SK-N-SH (cell line): ENCODE measurements around the gene C1orf50. TPM values are rescaled to one million over a fixed set of nuclear protein-coding genes. Genes with fewer than 3 reads are reported as not detected.
A peak's percentile ranks its signal among the peaks of the same experiment; 100 is the strongest.

Source experiments
- CTCF ChIA-PET: fragments of 300-600, 350-600 bp; formaldehyde crosslinking; extraction: SDS; loops from one replicate; lab custom pipeline; 2021; lab: Yijun Ruan, JAX
- POLR2A ChIA-PET: fragments of 350-600 bp; sonication (Branson Sonifier 250); formaldehyde crosslinking; extraction: SDS; loops from one replicate; lab custom pipeline; 2020; ENCODE audit warnings: antibody characterized with exemption, inconsistent platforms; lab: Yijun Ruan, JAX
- DNase-seq: peaks from one replicate; pipeline ENCODE4 v3.0.0; 2012
- H2AFZ ChIP-seq: fragments of 200-600 bp; sonication (generic); 2 replicates; pipeline ENCODE4 v1.8.1; 2016; ENCODE audit warnings: antibody characterized with exemption, mild to moderate bottlenecking, low read depth
- H3F3A ChIP-seq: fragments of 200-600 bp; sonication (generic); replicated peaks from 2 replicates; pipeline ENCODE3; 2016; ENCODE audit warnings: antibody characterized with exemption, mild to moderate bottlenecking; ENCODE audit not compliant: insufficient read depth
- H3K27ac ChIP-seq, 2 experiments: fragments of 200-500 bp in 1 of 2; fragments of 200-600 bp in 1 of 2; sonication (Bioruptor generic) in 1 of 2; sonication (generic), shearing (Covaris generic) in 1 of 2; 2 replicates each; pipeline versions ENCODE4 v1.5.1 to v1.6.1; 2014 to 2016; ENCODE audit warnings: low read depth in 2 of 2, inconsistent platforms in 1 of 2, low read length in 1 of 2, mild to moderate bottlenecking in 1 of 2, mixed read lengths in 1 of 2
- H3K27me3 ChIP-seq: fragments of 200-600 bp; sonication (generic), shearing (Covaris generic); 2 replicates; pipeline ENCODE4 v1.6.1; 2016; ENCODE audit warnings: mixed run types; ENCODE audit not compliant: insufficient read depth
- H3K36me3 ChIP-seq, 2 experiments: fragments of 200-500 bp in 1 of 2; fragments of 200-600 bp in 1 of 2; sonication (Bioruptor generic) in 1 of 2; sonication (generic) in 1 of 2; replicated peaks in 1 of 2; 2 replicates each; pipeline versions ENCODE3 to v1.5.1; 2014 to 2016; ENCODE audit warnings: low read length in 1 of 2, mild to moderate bottlenecking in 1 of 2; ENCODE audit not compliant: insufficient read depth in 2 of 2, control insufficient read depth in 1 of 2
- H3K4me1 ChIP-seq, 2 experiments: fragments of 200-500 bp in 1 of 2; fragments of 200-600 bp in 1 of 2; sonication (Bioruptor generic) in 1 of 2; sonication (generic), shearing (Covaris generic) in 1 of 2; 2 replicates each; pipeline versions ENCODE4 v1.5.1 to v1.6.1; 2014 to 2016; ENCODE audit warnings: low read depth in 1 of 2, low read length in 1 of 2, mixed run types in 1 of 2; ENCODE audit not compliant: insufficient read depth in 2 of 2, control insufficient read depth in 1 of 2
- H3K4me2 ChIP-seq: fragments of 200-600 bp; sonication (generic), shearing (Covaris generic); 2 replicates; pipeline ENCODE4 v1.6.1; 2017; ENCODE audit warnings: mixed run types
- H3K4me3 ChIP-seq, 2 experiments: fragments of 200-500 bp in 1 of 2; fragments of 200-600 bp in 1 of 2; sonication (Bioruptor generic) in 1 of 2; sonication (generic), shearing (Covaris generic) in 1 of 2; 2 replicates each; pipeline versions ENCODE4 v1.5.1 to v1.8.1; 2014 to 2016; ENCODE audit warnings: low read depth in 2 of 2, inconsistent platforms in 1 of 2, low read length in 1 of 2, mild to moderate bottlenecking in 1 of 2, mixed read lengths in 1 of 2, moderate library complexity in 1 of 2
- H3K79me2 ChIP-seq: fragments of 200-600 bp; sonication (generic); 2 replicates; pipeline ENCODE4 v1.8.1; 2017; ENCODE audit warnings: mild to moderate bottlenecking; ENCODE audit not compliant: insufficient read depth
- H3K9ac ChIP-seq: fragments of 200-600 bp; sonication (generic); 2 replicates; pipeline ENCODE4 v1.6.1; 2017; ENCODE audit warnings: mixed run types
- H3K9me2 ChIP-seq: fragments of 200-600 bp; sonication (generic); 2 replicates; pipeline ENCODE4 v1.6.1; 2017; ENCODE audit warnings: mixed run types
- H3K9me3 ChIP-seq: fragments of 200-600 bp; sonication (generic); 2 replicates; pipeline ENCODE4 v1.6.1; 2017; ENCODE audit warnings: mixed run types, mild to moderate bottlenecking, moderate library complexity
- H4K20me1 ChIP-seq: fragments of 200-600 bp; sonication (generic); 2 replicates; pipeline ENCODE4 v1.6.1; 2017; ENCODE audit warnings: mild to moderate bottlenecking, mixed run types; ENCODE audit not compliant: insufficient read depth
- CHD2 ChIP-seq: fragments of 150-350 bp; IDR thresholded peaks from 2 replicates; pipeline ENCODE4 v1.6.1; 2018; ENCODE audit warnings: low read length; ENCODE audit not compliant: partially characterized antibody
- CTCF ChIP-seq: fragments of 200-600 bp; sonication (generic); IDR thresholded peaks from 2 replicates; pipeline ENCODE4 v1.6.1; 2017; ENCODE audit warnings: antibody characterized with exemption, mild to moderate bottlenecking, moderate library complexity
- ELF1 ChIP-seq: IDR thresholded peaks from 2 replicates; pipeline ENCODE4 v1.4.0; 2012
- FOSL2 ChIP-seq: IDR thresholded peaks from 2 replicates; pipeline ENCODE4 v1.4.0; 2012; ENCODE audit warnings: low read depth, mild to moderate bottlenecking, moderate library complexity, borderline replicate concordance
- GATA2 ChIP-seq: sonication (generic); formaldehyde crosslinking; IDR thresholded peaks from 2 replicates; pipeline ENCODE4 v1.5.0; 2020; ENCODE audit warnings: mild to moderate bottlenecking, missing genetic modification reagents
- JUND ChIP-seq: IDR thresholded peaks from 2 replicates; pipeline ENCODE4 v1.4.0; 2012
- MXI1 ChIP-seq: IDR thresholded peaks from 2 replicates; pipeline ENCODE4 v1.6.1; 2012; ENCODE audit warnings: mild to moderate bottlenecking, low read depth, low read length, improper control_type of control experiment
- NFIC ChIP-seq: IDR thresholded peaks from 2 replicates; pipeline ENCODE4 v1.4.0; 2012; ENCODE audit warnings: borderline replicate concordance
- NRF1 ChIP-seq: IDR thresholded peaks from 2 replicates; pipeline ENCODE4 v1.6.1; 2012; ENCODE audit warnings: low read depth, mild to moderate bottlenecking, low read length
- PBX3 ChIP-seq: IDR thresholded peaks from 2 replicates; pipeline ENCODE4; 2012
- POLR2AphosphoS5 ChIP-seq: IDR thresholded peaks from 2 replicates; pipeline ENCODE4 v1.6.1; 2012; ENCODE audit warnings: low read depth, low read length
- RCOR1 ChIP-seq: fragments of 150-350 bp; IDR thresholded peaks from 2 replicates; pipeline ENCODE4 v1.6.1; 2017; ENCODE audit warnings: antibody characterized with exemption, low read length
- REST ChIP-seq: IDR thresholded peaks from 2 replicates; pipeline ENCODE4 v1.6.1; 2012; ENCODE audit warnings: mild to moderate bottlenecking, low read depth, low read length, moderate library complexity
- TCF12 ChIP-seq: IDR thresholded peaks from 2 replicates; pipeline ENCODE4 v1.4.0; 2012
- TEAD4 ChIP-seq: IDR thresholded peaks from 2 replicates; pipeline ENCODE4 v1.4.0; 2012; ENCODE audit warnings: mild to moderate bottlenecking, borderline replicate concordance; ENCODE audit not compliant: insufficient read depth
- YY1 ChIP-seq: IDR thresholded peaks from 2 replicates; pipeline ENCODE4 v1.4.0; 2012; ENCODE audit warnings: low read depth, mild to moderate bottlenecking
- WGBS: methylation state at CpG from one replicate; pipeline ENCODE4 v1.1.6; 2017; ENCODE audit warnings: low lambda C conversion rate; 5-methylcytosine and 5-hydroxymethylcytosine counted together
- polyA plus RNA-seq, 3 experiments: library from polyadenylated mRNA; depleted of rRNA; stranded (reverse); fragments of >200 nt; gene quantifications; 2 replicates each; pipeline ENCODE4 v1.2.3, GENCODE V29; 2012

The C1orf50 gene
- polyA plus RNA-seq, 1 of the 3 experiments (the other 2 are of a cell fraction) = 2.6 TPM

- peaks cover 0 to 11% of the 10 kb centered on the region in 2 experiments for H3K36me3 ChIP-seq
- ChIA-PET CTCF (interaction anchor here (1.5 kb wide), 1 partner anchor 96 kb away, joined by 6 read pairs; no protein-coding TSS in a partner anchor), POLR2A (interaction anchor here (0.6 to 1.2 kb wide), 4 partner anchors 12 to 29 kb away, joined by 3 to 5 read pairs (median 3); partner anchors contain the start of gene ZNF691)
- H3K27me3 ChIP-seq = no peaks in the 10 kb centered on the region
- H3K4me1 ChIP-seq = peaks cover 12% of the 10 kb centered on the region in 2 experiments; a peak in 2 of 4 replicates
- peaks cover 7% of the 10 kb centered on the region for H3F3A ChIP-seq
- H4K20me1 ChIP-seq = no peaks in the 10 kb centered on the region; the same call in 1 of the 2 replicates
- peak overlapping the region; percentile 98; the same call in 1 of the 2 replicates for H3K9ac ChIP-seq
- peak overlapping the region; percentile 53; the same call in 1 of the 2 replicates for H2AFZ ChIP-seq
- H3K4me2 ChIP-seq = peak overlapping the region; percentile 76
- DNase-seq = no peak
- no peaks in the 10 kb centered on the region for H3K9me2 ChIP-seq
- no peaks in the 10 kb centered on the region for H3K9me3 ChIP-seq
- 0% methylated on average over 7 of the region's 13 CpGs for WGBS
- TF ChIP-seq RCOR1 (no peak), REST (no peak), POLR2AphosphoS5 (peak; percentile 0; the same call in 1 of the 2 replicates), JUND (no peak)
- TF ChIP-seq, all 33 proteins: peak for 1
- H3K79me2 ChIP-seq = peaks cover 30% of the 10 kb centered on the region
- peak overlapping the region; percentile 50 to 98; a peak in 3 of 4 replicates for H3K27ac ChIP-seq
- peak overlapping the region; percentile 76 to 85 for H3K4me3 ChIP-seq
Measured at GRCh38 chr1:42817440-42817767, 50.4 kb downstream of the C1orf50 start.

- CTCF ChIA-PET = interaction anchor here (1.1 to 1.5 kb wide), 2 partner anchors 35 to 95 kb away, joined by 3 to 6 read pairs; no protein-coding TSS in a partner anchor
- H3K4me3 ChIP-seq = peak overlapping the region; percentile 76 to 85; a peak in 2 of 4 replicates
- peaks cover 0 to 11% of the 10 kb centered on the region in 2 experiments for H3K36me3 ChIP-seq
- TF ChIP-seq MXI1 (no peak), PBX3 (no peak), JUND (no peak), NFIC (no peak), TCF12 (no peak), FOSL2 (no peak), TEAD4 (no peak), CTCF (no peak), GATA2 (CRISPR knock-in tag) (no peak), NRF1 (no peak), YY1 (no peak), CHD2 (no peak), REST (no peak), ELF1 (no peak)
Measured at GRCh38 chr1:42817976-42818375, 50.9 kb downstream of the C1orf50 start.

More at GRCh38 chr1:42817976-42818375, 50.9 kb downstream of the C1orf50 start:
- peaks cover 13 to 14% of the 10 kb centered on the region in 2 experiments; a peak in 2 of 4 replicates for H3K4me1 ChIP-seq
- 98% methylated on average over 3 of the region's 3 CpGs for WGBS
- H3K4me2 ChIP-seq = peak overlapping the region; percentile 76
- peaks cover 30% of the 10 kb centered on the region for H3K79me2 ChIP-seq
- no peak overlapping the region for H2AFZ ChIP-seq
- no peak for DNase-seq
- POLR2A ChIA-PET = interaction anchor here (0.6 to 1.2 kb wide), 4 partner anchors 11 to 28 kb away, joined by 3 to 5 read pairs (median 3); partner anchors contain the start of gene ZNF691
- no peaks in the 10 kb centered on the region; the same call in 1 of the 2 replicates for H4K20me1 ChIP-seq
- peak overlapping the region; percentile 98; the same call in 1 of the 2 replicates for H3K9ac ChIP-seq
- H3K27ac ChIP-seq = no peak overlapping the region
- no peaks in the 10 kb centered on the region for H3K9me2 ChIP-seq
- peaks cover 5% of the 10 kb centered on the region for H3F3A ChIP-seq
- H3K27me3 ChIP-seq = no peaks in the 10 kb centered on the region
- H3K9me3 ChIP-seq = no peaks in the 10 kb centered on the region
